LNCAP (cell line): ENCODE results near the gene BAIAP2.

ENCODE experiments used
- CTCF ChIP-seq: fragments of 450-650 bp; IDR thresholded peaks from 2 replicates; pipeline ENCODE4 v1.5.1; 2017; ENCODE audit warnings: mild to moderate bottlenecking

BAIAP2 gene

GRCh38 chr17:81045590-81046095, 10.7 kb downstream of the BAIAP2 start:
- TF ChIP-seq CTCF = no peak

- TF ChIP-seq CTCF = no peak
Measured at GRCh38 chr17:81046132-81046769, 11.3 kb downstream of the BAIAP2 start.

- TF ChIP-seq CTCF = no peak
Measured at GRCh38 chr17:81046770-81047359, 11.9 kb downstream of the BAIAP2 start.

GRCh38 chr17:81048827-81049371, 13.9 kb downstream of the BAIAP2 start:
- no peak for TF ChIP-seq CTCF

- no peak for TF ChIP-seq CTCF
Measured at GRCh38 chr17:81049372-81049911, 14.5 kb downstream of the BAIAP2 start.

GRCh38 chr17:81049973-81050551, 15.1 kb downstream of the BAIAP2 start:
- TF ChIP-seq CTCF = no peak
